HEK293T (cell line): ENCODE data around the gene DOK3.

Source experiments
- ARNT ChIP-seq: fragments of 450-650 bp; IDR thresholded peaks from 2 replicates; pipeline ENCODE4 v1.6.1; 2017; ENCODE audit warnings: mild to moderate bottlenecking
- BHLHE40 ChIP-seq: fragments of 450-650 bp; IDR thresholded peaks from 2 replicates; pipeline ENCODE4 v1.6.1; 2016; ENCODE audit warnings: mild to moderate bottlenecking, moderate library complexity, borderline replicate concordance
- CTBP1 ChIP-seq: fragments of 450-650 bp; IDR thresholded peaks from 2 replicates; pipeline ENCODE4 v1.6.1; 2016; ENCODE audit warnings: borderline replicate concordance
- ELF4 ChIP-seq: fragments of 450-650 bp; IDR thresholded peaks from 2 replicates; pipeline ENCODE4 v1.6.1; 2017; ENCODE audit warnings: antibody characterized with exemption
- FOXA1 ChIP-seq: fragments of 450-650 bp; IDR thresholded peaks from 2 replicates; pipeline ENCODE4 v1.6.1; 2016; ENCODE audit warnings: mild to moderate bottlenecking
- FOXK2 ChIP-seq: fragments of 450-650 bp; IDR thresholded peaks from 2 replicates; pipeline ENCODE4 v1.6.1; 2016; ENCODE audit warnings: mild to moderate bottlenecking
- FOXM1 ChIP-seq: fragments of 450-650 bp; IDR thresholded peaks from 2 replicates; pipeline ENCODE4 v1.6.1; 2017; ENCODE audit warnings: mild to moderate bottlenecking, borderline replicate concordance
- HDGF ChIP-seq: fragments of 450-650 bp; IDR thresholded peaks from 2 replicates; pipeline ENCODE4 v1.6.1; 2017; ENCODE audit warnings: antibody characterized with exemption, borderline replicate concordance
- L3MBTL2 ChIP-seq: fragments of 450-650 bp; conservative IDR thresholded peaks from 2 replicates; pipeline ENCODE4 v1.6.1; 2016; ENCODE audit warnings: mild to moderate bottlenecking
- NFRKB ChIP-seq: fragments of 450-650 bp; IDR thresholded peaks from 2 replicates; pipeline ENCODE4 v1.6.1; 2016; ENCODE audit warnings: mild to moderate bottlenecking, moderate library complexity
- SP1 ChIP-seq: fragments of 450-650 bp; IDR thresholded peaks from 2 replicates; pipeline ENCODE4 v1.6.1; 2017
- SUZ12 ChIP-seq: fragments of 450-650 bp; IDR thresholded peaks from 2 replicates; pipeline ENCODE4 v1.6.1; 2016; ENCODE audit warnings: mild to moderate bottlenecking
- TARDBP ChIP-seq: fragments of 450-650 bp; IDR thresholded peaks from 2 replicates; pipeline ENCODE4 v1.6.1; 2016
- TF ChIP-seq, protein P1 (sequence below): fragments of 450-650 bp; IDR thresholded peaks from 2 replicates; pipeline ENCODE4 v1.6.1; 2016

DNA sequence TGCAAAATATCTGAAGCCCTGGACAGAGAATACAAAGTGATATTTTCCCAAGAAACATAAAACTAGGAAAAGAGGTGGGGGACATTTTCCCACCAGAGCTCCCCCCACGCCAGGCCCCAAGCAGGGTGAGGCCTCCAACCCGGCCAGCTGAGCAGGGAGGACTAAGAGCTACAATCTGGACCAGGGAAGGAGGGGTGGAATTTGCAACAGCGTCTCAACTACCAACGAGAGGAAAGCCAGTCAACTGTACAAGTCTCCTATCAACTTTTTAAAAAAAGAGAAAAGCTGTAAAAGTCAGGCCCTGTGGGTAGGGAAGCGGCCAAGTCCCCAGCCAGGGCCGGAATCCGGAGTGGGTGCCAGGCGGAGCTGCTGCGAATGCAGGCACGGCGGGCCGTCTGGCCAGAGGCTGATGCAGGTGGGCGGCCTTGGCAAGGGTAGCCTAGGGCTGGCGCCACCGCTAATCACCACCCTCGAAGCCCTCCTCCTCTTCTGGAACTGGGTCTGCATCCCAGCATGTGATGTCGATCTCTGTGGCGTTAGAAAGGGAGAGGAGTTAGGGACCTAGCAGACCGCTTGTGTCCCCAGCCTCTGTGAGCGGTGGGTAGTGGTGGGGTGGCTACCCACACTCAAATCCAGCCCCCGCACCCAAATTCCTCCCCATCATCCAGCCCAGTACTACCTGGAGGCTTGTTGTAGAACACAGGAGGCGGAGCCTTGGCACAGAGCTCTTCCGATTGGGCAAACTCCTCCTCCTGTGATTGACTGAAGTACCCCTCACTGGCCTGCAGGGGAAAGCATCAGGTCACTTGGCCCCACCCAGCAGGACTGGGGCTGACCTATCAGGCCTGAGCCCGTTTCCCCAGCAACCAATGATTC is 52.4 kb downstream of the DOK3 start:
- TF ChIP-seq HDGF (peak; percentile 78; the same call in 1 of the 2 replicates), ARNT (no peak), SUZ12 (no peak), FOXK2 (no peak), CTBP1 (no peak), SP1 (no peak), NFRKB (no peak), BHLHE40 (no peak), FOXM1 (no peak), L3MBTL2 (no peak), FOXA1 (no peak), TARDBP (no peak), ELF4 (no peak)
- TF ChIP-seq, protein P1, sequence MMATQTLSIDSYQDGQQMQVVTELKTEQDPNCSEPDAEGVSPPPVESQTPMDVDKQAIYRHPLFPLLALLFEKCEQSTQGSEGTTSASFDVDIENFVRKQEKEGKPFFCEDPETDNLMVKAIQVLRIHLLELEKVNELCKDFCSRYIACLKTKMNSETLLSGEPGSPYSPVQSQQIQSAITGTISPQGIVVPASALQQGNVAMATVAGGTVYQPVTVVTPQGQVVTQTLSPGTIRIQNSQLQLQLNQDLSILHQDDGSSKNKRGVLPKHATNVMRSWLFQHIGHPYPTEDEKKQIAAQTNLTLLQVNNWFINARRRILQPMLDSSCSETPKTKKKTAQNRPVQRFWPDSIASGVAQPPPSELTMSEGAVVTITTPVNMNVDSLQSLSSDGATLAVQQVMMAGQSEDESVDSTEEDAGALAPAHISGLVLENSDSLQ = peak; percentile 96
